ENCODE data around the gene NPDC1.
A peak's percentile ranks its signal among the peaks of the same experiment; 100 is the strongest.

NPDC1 gene

DNA sequence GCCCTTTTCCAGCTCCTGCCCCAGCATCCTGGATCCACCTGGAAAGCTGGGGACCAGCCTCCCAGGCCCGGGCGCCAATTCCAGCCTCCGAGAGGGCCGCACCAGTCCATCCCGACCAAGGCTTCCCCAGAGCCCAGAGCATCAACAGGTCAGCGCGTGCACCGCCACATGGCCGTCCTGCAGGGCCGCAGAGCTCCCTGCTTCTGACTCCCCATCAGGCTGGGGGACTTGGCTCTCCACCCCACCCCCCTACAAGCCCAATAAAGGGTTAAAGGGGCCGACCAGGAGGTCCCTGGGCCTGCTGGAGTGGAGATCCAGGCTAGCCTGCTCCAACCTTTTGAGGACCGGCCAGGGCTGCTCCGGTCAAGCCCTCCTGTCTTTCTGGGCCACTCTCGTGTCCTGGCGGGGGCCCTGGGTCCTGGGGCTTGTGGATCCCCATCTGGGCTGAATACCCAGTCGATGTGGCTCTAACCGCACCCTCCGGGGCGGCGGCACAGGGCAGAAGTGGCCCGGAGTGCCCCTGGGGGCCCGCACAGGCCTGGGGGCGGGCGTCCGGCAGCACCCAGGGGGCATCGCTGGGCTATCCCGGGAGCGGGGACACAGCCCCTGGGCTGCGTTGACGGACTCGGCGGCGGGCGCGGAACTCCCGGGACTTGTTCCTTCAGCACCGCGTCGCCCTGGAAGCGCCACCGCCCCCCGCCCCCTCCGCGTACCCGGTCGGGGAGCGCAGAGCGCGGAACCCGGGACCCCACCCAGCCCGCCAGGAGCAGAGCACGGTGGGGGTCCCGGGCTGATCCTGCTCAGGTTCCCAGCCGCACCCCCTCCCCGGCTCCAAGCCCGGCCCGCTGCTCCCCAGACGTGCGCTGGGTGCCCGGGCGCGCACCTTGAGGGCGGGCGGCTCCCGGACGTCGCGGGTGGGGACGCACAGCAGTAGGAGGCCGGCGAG, 7.3 kb upstream of the NPDC1 start:
- peak overlapping the region; percentile 88 for H3K27ac ChIP-seq
- TF ChIP-seq ZFX (IDR thresholded peaks at IDR 0.05) = no peak
- TF ChIP-seq, protein P1, sequence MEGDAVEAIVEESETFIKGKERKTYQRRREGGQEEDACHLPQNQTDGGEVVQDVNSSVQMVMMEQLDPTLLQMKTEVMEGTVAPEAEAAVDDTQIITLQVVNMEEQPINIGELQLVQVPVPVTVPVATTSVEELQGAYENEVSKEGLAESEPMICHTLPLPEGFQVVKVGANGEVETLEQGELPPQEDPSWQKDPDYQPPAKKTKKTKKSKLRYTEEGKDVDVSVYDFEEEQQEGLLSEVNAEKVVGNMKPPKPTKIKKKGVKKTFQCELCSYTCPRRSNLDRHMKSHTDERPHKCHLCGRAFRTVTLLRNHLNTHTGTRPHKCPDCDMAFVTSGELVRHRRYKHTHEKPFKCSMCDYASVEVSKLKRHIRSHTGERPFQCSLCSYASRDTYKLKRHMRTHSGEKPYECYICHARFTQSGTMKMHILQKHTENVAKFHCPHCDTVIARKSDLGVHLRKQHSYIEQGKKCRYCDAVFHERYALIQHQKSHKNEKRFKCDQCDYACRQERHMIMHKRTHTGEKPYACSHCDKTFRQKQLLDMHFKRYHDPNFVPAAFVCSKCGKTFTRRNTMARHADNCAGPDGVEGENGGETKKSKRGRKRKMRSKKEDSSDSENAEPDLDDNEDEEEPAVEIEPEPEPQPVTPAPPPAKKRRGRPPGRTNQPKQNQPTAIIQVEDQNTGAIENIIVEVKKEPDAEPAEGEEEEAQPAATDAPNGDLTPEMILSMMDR (conservative IDR thresholded peaks at IDR 0.05) = no peak

DNA sequence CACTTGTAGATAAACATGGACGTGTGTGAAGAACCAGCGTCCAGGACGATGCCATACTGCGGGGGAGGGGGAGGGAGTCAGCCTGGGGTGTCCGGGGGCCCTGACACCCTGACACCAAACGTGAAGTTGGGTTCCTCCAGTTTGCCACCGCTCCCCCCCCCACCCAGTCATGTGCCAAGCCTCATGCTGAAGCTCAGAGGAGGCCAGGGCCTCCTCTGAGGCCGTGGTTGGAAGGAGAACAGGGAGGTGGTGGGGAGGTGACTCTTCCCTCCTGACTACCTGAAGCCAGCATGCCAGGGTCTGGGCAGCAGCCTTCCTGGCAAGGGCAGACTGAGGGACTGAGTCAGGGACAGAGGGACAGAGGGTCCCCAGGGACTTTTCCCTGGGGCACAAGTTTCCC, 6.3 kb upstream of the NPDC1 start:
- H3K27ac ChIP-seq = no peak overlapping the region
- TF ChIP-seq, protein P1 (conservative IDR thresholded peaks at IDR 0.05) = no peak
- no peak for TF ChIP-seq ZFX (IDR thresholded peaks at IDR 0.05)

DNA sequence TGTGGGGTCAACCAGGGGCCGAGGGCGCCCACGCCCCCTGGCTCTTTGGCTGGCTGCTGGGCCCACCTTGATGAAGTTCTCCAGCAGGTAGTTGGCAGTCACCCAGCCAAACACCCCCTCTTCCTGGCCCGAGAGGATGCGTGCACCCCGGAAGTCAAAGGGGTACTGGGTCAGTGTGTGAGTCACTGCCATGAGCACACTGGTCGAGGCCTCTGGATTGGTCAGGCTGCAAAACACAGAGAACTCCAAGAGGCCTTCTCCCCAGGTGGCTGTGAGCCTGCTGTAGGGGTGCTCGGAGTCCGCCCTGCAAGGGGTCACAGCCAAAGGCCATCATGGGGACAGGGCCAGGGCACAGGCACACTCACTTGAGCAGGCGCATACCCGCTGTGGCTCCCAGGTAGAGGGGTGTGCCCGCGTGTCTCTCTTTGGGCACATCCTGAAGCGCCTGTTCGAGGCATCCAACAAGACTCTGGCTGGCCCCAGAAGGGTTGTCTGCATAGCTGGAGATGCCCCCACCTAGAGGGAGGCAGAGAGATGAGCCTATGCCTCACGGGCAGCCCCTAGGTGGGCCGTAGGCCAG, 5.3 kb upstream of the NPDC1 start:
- TF ChIP-seq ZFX (IDR thresholded peaks at IDR 0.05) = no peak
- TF ChIP-seq, protein P1 (conservative IDR thresholded peaks at IDR 0.05) = no peak
- no peak overlapping the region for H3K27ac ChIP-seq

DNA sequence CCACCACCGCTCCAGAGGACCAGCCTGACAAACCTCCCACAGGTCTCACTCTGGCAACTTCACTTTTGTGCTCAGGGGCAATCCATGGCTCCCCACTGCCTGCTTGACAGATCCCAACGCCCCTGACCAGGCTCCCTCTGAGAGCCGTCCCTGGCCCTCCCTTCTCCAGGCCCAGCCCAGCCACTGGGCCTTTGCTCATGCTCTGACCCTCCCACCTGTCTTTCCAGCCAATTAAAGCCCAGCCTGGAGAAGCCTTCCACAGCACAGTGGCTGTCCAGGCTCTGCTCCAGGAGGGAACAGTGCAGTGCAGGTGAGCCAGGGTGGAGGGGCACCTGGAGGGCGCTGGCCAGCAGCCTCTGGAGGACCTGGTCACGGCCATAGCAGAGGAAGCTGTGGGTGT, 4.6 kb upstream of the NPDC1 start:
- TF ChIP-seq, protein P1 (conservative IDR thresholded peaks at IDR 0.05) = no peak
- TF ChIP-seq ZFX (IDR thresholded peaks at IDR 0.05) = no peak
- no peak overlapping the region; the same call in 1 of the 2 replicates for H3K27ac ChIP-seq

DNA sequence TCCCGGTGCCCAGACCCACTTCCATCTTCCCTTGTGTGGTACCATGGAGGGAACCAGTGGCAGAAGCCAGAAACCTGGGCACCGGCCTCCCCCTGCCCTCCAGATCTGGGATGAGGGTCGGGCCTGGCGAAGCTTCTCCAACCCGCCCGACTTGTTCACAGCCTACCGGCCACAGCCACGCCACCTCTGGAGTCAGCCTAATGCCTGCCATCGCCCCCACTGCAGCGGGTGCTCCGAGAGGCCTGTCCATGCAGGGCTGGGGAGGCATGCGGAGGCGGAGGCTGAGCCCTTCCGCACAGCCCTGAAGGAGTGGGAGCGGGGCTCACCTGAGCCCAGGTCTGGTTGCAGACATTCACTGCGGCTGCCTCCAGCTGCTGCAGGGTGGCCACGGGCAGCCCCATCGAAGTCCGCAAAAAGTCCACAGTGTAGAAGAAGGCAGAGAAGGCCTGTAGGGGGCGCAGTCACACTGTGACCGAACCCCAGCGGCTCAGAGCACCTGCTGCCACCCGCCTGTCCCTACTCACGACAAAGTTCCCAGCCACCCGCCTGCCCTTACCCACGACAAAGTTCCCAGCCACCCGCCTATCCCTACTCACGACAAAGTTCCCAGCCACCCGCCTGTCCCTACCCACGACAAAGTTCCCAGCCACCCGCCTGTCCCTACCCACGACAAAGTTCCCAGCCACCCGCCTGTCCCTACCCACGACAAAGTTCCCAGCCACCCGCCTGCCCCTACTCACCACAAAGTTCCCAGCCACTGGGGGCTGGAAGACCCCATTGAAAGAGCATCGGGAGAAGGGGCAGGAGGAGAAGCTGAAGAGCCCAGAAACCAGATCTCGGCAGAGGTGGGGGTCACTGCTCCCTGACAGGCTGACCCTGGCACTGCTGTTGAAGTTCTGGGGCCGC, 3.8 kb upstream of the NPDC1 start:
- TF ChIP-seq, protein P1 (conservative IDR thresholded peaks at IDR 0.05) = no peak; the same call in 1 of the 2 replicates
- no peak for TF ChIP-seq ZFX (IDR thresholded peaks at IDR 0.05)
- peak overlapping the region; percentile 94 for H3K27ac ChIP-seq

DNA sequence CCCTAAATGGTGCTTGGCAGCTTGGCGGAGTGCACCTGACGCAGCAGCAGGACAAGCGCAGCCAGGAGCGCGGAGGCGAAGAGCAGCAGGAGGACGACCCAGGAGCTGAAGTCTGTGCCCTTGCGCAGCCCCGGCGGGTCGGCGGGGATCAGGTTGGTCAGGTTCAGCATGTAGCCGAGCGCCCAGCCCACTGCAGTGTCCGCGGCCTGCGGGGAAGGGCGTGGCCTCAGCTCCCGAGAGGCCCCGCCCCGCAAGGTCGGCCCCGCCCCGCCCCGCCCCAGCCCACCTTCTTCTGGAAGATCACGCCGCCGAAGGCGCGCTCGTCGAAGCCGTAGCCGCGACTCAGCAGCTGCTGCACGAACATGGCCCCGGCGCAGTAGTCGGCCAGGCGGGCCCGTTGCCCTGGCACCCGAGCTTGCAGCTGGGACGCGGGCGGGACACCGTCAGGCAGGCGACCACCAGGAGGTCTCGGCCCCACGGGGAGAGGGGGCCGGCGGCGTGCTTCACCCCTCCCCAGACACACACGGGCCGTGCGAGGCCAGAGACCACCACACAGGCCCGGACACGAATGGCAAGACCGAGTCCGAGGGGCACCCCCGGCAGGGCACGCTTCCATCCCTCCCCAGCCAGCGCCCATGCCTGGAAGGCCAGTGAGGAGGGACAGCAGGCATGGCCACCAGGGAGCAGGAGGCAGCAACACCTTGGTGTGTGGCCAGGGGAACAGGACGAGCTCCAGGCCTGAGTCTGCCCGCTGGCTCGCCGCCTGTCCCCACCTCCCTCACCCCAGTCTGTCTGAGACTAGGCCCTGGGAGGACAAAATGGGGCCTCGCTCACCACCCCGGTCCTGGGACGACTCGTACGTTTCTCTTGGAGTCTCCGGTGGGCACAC, 2.9 kb upstream of the NPDC1 start:
- TF ChIP-seq ZFX (IDR thresholded peaks at IDR 0.05) = peak; percentile 44; the same call in 1 of the 2 replicates
- TF ChIP-seq, protein P1 (conservative IDR thresholded peaks at IDR 0.05) = no peak
- peak overlapping the region; percentile 94 for H3K27ac ChIP-seq

All from C4-2B (cell line).